Astrocyte of the cerebellum (primary cell): Measurements from ENCODE around the gene UBR7.

ENCODE experiments used
- DNase-seq: peaks from one replicate; pipeline ENCODE4 v3.0.0-alpha.2; 2011; ENCODE audit warnings: low read depth
- H3K4me3 ChIP-seq: 2 replicates; pipeline ENCODE4 v1.5.1; 2011; ENCODE audit warnings: mild to moderate bottlenecking, low read depth, low read length, moderate library complexity
- in situ Hi-C: cut with HindIII; loops from 2 replicates; pipeline ENCODE4 v1.10.0; 2017; ENCODE audit warnings: low sequenced_read_pairs
- TF ChIP-seq, protein P1 (sequence below): IDR thresholded peaks from 2 replicates; pipeline ENCODE4 v1.5.1; 2012; ENCODE audit warnings: low read length, low read depth, moderate library complexity, mild to moderate bottlenecking; ENCODE audit errors: missing control alignments

Gene UBR7

DNA sequence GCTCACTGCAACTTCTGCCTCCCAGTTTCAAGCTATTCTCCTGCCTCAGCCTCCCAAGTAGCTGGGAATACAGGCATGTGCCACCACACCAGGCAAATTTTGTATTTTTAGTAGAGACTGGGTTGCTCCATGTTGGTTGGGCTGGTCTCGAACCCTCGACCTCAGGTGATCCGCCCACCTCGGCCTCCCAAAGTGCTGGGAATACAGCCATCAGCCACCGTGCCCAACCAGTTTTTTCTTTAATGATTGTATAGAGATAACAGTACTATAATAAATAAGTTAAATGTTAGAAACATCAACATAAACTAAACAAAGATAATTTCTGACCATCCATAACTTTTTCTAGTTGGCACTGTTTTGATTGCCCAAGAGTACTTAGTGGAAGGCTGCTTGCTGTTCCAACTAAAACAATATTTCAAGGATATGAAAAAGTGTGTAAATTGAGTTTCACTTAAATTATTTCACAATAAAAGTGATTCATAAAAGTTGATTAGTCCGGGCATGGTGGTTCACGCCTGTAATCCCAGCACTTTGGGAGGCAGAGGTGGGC is 5.8 kb upstream of the UBR7 start:
- no peak for DNase-seq
- H3K4me3 ChIP-seq: no peak overlapping the region
- in situ Hi-C loops: no loop called here
- TF ChIP-seq, protein P1, sequence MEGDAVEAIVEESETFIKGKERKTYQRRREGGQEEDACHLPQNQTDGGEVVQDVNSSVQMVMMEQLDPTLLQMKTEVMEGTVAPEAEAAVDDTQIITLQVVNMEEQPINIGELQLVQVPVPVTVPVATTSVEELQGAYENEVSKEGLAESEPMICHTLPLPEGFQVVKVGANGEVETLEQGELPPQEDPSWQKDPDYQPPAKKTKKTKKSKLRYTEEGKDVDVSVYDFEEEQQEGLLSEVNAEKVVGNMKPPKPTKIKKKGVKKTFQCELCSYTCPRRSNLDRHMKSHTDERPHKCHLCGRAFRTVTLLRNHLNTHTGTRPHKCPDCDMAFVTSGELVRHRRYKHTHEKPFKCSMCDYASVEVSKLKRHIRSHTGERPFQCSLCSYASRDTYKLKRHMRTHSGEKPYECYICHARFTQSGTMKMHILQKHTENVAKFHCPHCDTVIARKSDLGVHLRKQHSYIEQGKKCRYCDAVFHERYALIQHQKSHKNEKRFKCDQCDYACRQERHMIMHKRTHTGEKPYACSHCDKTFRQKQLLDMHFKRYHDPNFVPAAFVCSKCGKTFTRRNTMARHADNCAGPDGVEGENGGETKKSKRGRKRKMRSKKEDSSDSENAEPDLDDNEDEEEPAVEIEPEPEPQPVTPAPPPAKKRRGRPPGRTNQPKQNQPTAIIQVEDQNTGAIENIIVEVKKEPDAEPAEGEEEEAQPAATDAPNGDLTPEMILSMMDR: no peak

DNA sequence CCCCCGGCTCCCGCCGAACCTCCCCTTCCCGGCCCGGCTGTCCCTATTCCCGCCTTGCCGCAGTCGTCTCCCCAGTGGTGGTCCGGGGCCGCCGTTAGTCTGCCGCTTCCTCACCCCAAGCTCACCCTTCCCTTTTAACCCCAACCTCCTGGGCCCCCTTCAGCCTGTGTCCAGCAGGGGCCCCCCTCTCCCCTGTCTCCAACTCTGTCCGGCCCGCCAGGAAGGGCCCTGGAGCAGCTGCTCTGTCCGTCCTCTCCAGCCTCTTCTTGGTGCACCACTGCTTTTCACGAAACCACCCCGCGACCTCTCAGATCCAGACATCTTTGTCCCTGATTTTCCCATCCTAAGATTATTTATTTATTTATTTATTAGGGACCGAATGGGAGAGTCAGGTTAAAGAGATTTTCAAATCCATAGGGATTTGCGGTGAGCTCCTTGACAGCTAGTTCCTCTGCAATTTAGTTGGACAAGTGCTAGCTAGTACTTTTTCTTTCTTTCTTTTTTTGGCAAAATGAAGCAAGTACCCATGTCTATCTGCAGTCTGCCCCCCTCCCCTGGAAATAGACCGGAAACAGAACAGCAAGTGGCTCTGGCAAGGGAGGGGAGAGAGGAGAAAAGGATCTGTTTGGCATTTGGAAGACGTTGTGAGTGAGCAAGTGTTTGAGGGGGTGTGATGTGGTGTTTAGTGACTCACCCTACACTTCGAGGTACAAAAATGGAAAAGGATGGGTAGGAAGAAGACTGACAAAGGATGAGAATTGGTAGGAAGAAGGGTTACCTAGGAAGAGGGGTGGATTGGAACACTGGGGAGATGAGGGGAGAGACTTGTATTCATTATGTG is 632 bp downstream of the UBR7 start:
- TF ChIP-seq, protein P1: peak; percentile 45
- H3K4me3 ChIP-seq: peak overlapping the region; percentile 95
- no peak for DNase-seq
- in situ Hi-C loops: no loop called here

DNA sequence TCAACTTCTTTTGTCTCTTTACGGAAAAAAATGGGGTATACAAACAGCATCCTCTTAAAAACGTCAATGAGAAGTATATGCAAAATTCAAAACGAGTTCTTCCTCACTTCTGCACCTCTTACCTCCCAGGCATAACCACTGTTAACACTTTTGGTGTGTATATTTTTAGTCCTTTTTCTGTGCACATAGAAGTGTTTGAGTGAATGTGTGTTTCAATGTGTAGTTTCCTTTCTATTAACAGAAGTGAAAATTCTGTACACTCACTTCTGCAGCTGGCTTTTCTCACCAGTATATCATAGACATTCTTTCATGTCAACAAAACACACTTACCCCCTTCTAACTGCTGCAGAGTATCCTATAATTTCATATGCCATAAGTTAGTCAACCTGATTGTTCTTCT is 5.4 kb downstream of the UBR7 start:
- TF ChIP-seq, protein P1: no peak
- in situ Hi-C loops: no loop called here
- DNase-seq: no peak
- H3K4me3 ChIP-seq: no peak overlapping the region

DNA sequence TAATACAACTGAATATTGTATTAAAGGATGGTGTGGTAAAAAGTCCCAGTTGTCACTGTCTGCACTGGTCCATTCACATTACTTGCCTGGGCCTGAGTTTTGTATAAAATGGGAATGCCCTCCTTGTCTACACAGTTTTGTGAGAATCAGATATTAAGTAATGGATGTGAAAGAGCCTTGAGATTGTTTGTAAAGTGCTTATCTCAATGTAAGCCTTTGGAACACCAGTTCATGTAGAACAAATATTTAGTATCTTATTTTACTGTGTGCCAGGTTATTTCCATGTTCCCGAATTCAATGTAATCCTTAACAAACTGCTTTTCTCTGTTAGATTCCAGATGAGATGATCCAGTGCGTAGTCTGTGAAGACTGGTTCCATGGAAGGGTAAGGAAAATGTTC is 7.5 kb downstream of the UBR7 start:
- H3K4me3 ChIP-seq: no peak overlapping the region
- no peak for DNase-seq
- TF ChIP-seq, protein P1: no peak
- in situ Hi-C loops: no loop called here

DNA sequence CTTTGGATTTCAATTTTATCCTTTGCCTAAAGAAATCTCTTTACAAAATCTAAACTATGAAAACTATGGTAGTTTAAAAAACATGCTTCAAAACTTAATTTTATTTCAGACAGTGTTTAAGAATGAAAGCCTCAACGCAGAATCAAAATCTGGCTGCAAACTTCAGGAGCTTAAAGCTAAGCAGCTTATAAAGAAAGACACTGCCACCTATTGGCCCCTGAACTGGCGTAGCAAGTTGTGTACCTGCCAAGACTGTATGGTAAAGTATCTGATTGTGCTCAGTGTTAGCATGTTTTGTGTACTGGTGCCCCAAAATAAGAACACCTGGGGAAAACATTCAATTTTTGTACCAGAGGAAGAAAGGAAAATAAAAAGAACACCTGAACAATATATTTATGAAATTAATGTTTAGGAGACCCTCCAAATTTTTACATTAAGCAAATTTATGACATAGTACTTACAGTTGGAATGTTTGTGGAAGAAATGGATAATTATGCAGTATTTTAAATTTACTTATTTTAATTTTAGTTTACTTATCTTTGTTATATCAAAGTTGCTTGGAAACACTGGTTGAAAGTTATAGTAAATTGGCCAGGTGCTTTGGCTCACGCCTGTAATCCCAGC is 12.2 kb downstream of the UBR7 start:
- TF ChIP-seq, protein P1: peak; percentile 67
- in situ Hi-C loops: no loop called here
- H3K4me3 ChIP-seq: no peak overlapping the region
- peak; percentile 51 for DNase-seq

DNA sequence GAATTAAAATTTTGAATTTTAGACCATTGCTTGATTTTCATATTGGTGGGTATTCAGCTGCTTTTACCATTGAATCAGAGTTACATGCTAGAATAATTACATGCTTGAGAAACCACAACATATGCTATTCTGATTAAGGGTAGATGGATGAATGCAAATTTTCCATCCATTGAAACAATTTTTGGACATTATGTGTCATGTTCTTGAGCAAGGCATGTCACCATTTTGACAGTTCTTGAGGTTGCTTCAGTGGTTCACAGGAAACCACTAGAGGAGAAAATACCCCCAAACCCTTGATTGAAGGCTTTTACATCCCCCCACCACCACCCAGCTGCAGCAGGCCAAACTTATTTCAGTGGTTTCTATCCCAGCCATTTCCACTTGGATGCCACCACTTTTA is 13.5 kb downstream of the UBR7 start:
- no peak for DNase-seq
- H3K4me3 ChIP-seq: no peak overlapping the region
- in situ Hi-C loops: no loop called here
- TF ChIP-seq, protein P1: no peak
